Smooth muscle cell (in vitro differentiated cells): ENCODE results near the gene TMEM87B. TPM values are rescaled to one million over a fixed set of nuclear protein-coding genes. Genes with fewer than 3 reads are reported as not detected.

ENCODE experiments used
- DNase-seq: peaks from one replicate; lab custom pipeline; 2025; ENCODE audit not compliant: unreplicated experiment; lab: John Stamatoyannopoulos, UW
- H2AFZ ChIP-seq: fragments of 200-600 bp; sonication (generic); 2 replicates; pipeline ENCODE4 v1.6.0; 2016; ENCODE audit warnings: antibody characterized with exemption, low read depth, mild to moderate bottlenecking
- H3F3A ChIP-seq: fragments of 200-600 bp; sonication (generic); 2 replicates; pipeline ENCODE4 v1.6.0; 2017; ENCODE audit warnings: antibody characterized with exemption, low read depth
- H3K27ac ChIP-seq: fragments of 200-600 bp; sonication (generic); 2 replicates; pipeline ENCODE4 v1.5.1; 2016; ENCODE audit warnings: low read depth, mild to moderate bottlenecking
- H3K27me3 ChIP-seq: fragments of 200-600 bp; sonication (generic); 2 replicates; pipeline ENCODE4 v1.6.1; 2016; ENCODE audit warnings: low read depth, mild to moderate bottlenecking
- H3K36me3 ChIP-seq: fragments of 200-600 bp; sonication (generic); 2 replicates; pipeline ENCODE4 v1.5.1; 2016; ENCODE audit warnings: low read depth
- H3K4me1 ChIP-seq: fragments of 200-600 bp; sonication (generic); 2 replicates; pipeline ENCODE4 v1.5.1; 2016; ENCODE audit warnings: low read depth
- H3K4me2 ChIP-seq: fragments of 200-600 bp; sonication (generic); 2 replicates; pipeline ENCODE4 v1.6.0; 2016; ENCODE audit warnings: mild to moderate bottlenecking
- H3K4me3 ChIP-seq: fragments of 200-600 bp; sonication (generic); 2 replicates; pipeline ENCODE4 v1.5.1; 2016; ENCODE audit warnings: mild to moderate bottlenecking
- H3K79me2 ChIP-seq: fragments of 200-600 bp; sonication (generic); 2 replicates; pipeline ENCODE4 v1.6.0; 2016; ENCODE audit warnings: low read depth, mild to moderate bottlenecking
- H3K9ac ChIP-seq: fragments of 200-600 bp; sonication (generic); 2 replicates; pipeline ENCODE4 v1.6.0; 2016; ENCODE audit warnings: low read depth
- H3K9me3 ChIP-seq: fragments of 200-600 bp; sonication (generic); replicated peaks from 2 replicates; pipeline ENCODE4 v1.5.1; 2016; ENCODE audit warnings: low read depth
- H4K20me1 ChIP-seq: fragments of 200-600 bp; sonication (generic); 2 replicates; pipeline ENCODE4 v1.6.0; 2016; ENCODE audit warnings: low read depth
- WGBS: methylation state at CpG from one replicate; pipeline ENCODE4 v1.1.7; 2016; ENCODE audit warnings: low lambda C conversion rate; 5-methylcytosine and 5-hydroxymethylcytosine counted together
- polyA plus RNA-seq: library from polyadenylated mRNA; unstranded; fragments of >200 nt; fragmentation: Nextera tagmentation; extraction: Ambion mirVana; gene quantifications from 2 replicates; pipeline ENCODE4 v1.2.1, GENCODE V29; 2016
- total RNA-seq: library from RNA; depleted of rRNA; stranded (reverse); fragments of >200 nt; gene quantifications from 2 replicates; pipeline ENCODE4 v1.2.3, GENCODE V29; 2014
- TF ChIP-seq, protein P1 (sequence below): fragments of 200-600 bp; sonication (generic); IDR thresholded peaks from 2 replicates; pipeline ENCODE4 v1.5.1; 2017; ENCODE audit warnings: borderline replicate concordance, mild to moderate bottlenecking, antibody characterized with exemption; ENCODE audit not compliant: insufficient read depth, poor library complexity, severe bottlenecking

Gene TMEM87B
- total and polyA plus RNA-seq, 2 experiments from 2014 or later, result 27.2 to 109 TPM

DNA sequence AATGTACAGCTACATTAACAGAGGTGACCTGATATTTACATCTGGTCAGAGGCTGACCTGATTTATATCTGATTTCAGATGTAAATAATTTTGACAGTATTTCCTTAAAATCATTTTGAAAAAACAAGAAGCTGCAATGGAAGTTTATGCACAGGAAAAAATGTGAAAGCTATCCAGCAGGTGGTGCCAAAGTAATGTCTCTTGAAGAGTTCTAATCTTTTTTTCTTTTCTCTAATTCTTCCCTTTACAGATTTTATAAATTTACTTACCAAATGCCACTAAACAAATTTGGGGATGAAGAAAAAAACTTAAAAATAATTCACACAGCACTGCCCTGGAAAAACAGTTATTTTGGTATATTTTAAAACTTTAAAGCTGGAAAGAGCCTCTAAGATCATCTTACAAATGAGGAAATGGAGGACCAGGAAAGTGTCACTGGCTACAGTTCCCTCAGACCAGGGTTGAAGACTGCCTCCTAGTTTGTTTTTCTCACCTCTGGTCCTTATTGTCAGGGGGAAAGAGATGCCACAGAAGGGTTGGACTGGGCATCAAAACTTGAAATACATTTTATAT, 66.7 kb downstream of the TMEM87B start:
- Histone ChIP-seq H3F3A (peaks cover 8% of the 10 kb centered on the region), H4K20me1 (peaks cover 16% of the 10 kb centered on the region), H2AFZ (no peak overlapping the region), H3K27me3 (no peaks in the 10 kb centered on the region), H3K4me1 (no peaks in the 10 kb centered on the region), H3K79me2 (no peaks in the 10 kb centered on the region), H3K4me3 (no peak overlapping the region), H3K9ac (no peak overlapping the region), H3K4me2 (no peak overlapping the region), H3K9me3 (no peaks in the 10 kb centered on the region), H3K27ac (no peak overlapping the region), H3K36me3 (peaks cover 29% of the 10 kb centered on the region)
- no peak for DNase-seq
- TF ChIP-seq, protein P1, sequence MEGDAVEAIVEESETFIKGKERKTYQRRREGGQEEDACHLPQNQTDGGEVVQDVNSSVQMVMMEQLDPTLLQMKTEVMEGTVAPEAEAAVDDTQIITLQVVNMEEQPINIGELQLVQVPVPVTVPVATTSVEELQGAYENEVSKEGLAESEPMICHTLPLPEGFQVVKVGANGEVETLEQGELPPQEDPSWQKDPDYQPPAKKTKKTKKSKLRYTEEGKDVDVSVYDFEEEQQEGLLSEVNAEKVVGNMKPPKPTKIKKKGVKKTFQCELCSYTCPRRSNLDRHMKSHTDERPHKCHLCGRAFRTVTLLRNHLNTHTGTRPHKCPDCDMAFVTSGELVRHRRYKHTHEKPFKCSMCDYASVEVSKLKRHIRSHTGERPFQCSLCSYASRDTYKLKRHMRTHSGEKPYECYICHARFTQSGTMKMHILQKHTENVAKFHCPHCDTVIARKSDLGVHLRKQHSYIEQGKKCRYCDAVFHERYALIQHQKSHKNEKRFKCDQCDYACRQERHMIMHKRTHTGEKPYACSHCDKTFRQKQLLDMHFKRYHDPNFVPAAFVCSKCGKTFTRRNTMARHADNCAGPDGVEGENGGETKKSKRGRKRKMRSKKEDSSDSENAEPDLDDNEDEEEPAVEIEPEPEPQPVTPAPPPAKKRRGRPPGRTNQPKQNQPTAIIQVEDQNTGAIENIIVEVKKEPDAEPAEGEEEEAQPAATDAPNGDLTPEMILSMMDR, result peak; percentile 49

DNA sequence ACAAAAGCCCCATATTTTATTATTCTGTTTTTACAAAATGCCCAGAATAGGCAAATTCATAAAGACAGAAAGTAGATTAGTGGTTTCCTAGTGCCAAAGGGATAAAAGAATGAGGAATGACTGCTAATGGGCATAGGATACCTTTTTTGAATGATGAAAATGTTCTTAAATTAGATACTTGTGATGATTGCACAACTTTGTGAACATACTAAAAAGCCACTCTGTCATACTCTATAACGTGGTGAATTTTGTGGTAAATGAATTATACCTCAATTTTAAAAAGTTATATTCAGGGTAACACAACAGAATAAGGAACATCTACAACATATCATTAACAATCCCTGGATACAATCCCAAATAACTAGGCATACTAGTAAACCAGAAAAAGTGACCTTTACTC, 74.0 kb downstream of the TMEM87B start:
- Histone ChIP-seq H3K4me1 (no peaks in the 10 kb centered on the region), H3K4me2 (no peak overlapping the region), H3K9me3 (no peaks in the 10 kb centered on the region), H3K36me3 (no peaks in the 10 kb centered on the region), H4K20me1 (no peaks in the 10 kb centered on the region), H3K27me3 (no peaks in the 10 kb centered on the region), H3K9ac (no peak overlapping the region), H3K27ac (no peak overlapping the region), H3K79me2 (no peaks in the 10 kb centered on the region), H3K4me3 (no peak overlapping the region), H2AFZ (no peak overlapping the region), H3F3A (peaks cover 5% of the 10 kb centered on the region)
- no peak for DNase-seq
- 90% methylated on average over 1 of the region's 1 CpG for WGBS
- TF ChIP-seq, protein P1, result no peak

DNA sequence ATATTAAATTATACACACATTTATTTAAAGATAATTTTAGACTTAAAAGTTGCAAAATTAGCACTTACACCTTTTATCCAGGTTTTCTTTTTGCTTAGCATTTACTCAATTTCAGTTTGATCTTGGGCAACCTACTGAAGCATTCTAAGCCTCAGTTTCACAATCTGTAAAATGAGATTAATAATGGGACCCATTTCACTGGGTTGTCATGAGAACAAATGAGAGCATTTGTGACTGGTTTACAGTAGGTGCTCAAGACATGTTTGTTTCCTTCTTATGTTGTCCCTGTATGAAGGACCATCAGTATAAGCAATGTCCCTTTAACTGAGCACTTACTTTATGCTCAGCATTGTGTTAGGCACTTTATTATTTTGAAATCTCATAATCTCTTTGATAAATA, 78.3 kb downstream of the TMEM87B start:
- no peak for DNase-seq
- Histone ChIP-seq H4K20me1 (no peaks in the 10 kb centered on the region), H3K9me3 (no peaks in the 10 kb centered on the region), H3K9ac (no peak overlapping the region), H3K36me3 (no peaks in the 10 kb centered on the region), H3K4me3 (no peak overlapping the region), H3K27me3 (peaks cover 12% of the 10 kb centered on the region), H2AFZ (no peak overlapping the region), H3K4me1 (no peaks in the 10 kb centered on the region), H3K4me2 (no peak overlapping the region), H3K27ac (no peak overlapping the region), H3F3A (no peaks in the 10 kb centered on the region), H3K79me2 (no peaks in the 10 kb centered on the region)
- TF ChIP-seq, protein P1, result no peak

DNA sequence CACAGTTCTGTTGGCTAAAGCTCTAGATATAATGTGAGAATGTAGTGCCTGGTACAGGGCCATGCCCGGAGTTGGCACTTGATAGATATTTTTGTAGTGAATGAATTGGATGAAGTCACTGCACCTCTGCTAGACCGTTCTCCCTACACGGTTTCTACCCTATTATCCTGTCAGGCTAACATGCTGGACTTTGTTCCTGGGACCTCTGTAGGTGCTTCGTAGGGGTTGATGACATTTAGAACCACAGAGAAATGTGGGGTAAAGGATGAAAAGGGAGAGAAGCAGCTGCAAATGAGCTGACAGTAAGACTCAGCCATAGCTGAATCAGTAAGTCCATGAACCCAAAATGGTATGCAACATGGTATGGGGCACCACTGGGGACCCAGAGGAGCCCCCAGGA, 79.1 kb downstream of the TMEM87B start:
- Histone ChIP-seq H3K9me3 (no peaks in the 10 kb centered on the region), H4K20me1 (no peaks in the 10 kb centered on the region), H3K27ac (no peak overlapping the region), H3F3A (no peaks in the 10 kb centered on the region), H3K4me2 (no peak overlapping the region), H3K79me2 (no peaks in the 10 kb centered on the region), H3K36me3 (no peaks in the 10 kb centered on the region), H2AFZ (no peak overlapping the region), H3K9ac (no peak overlapping the region), H3K27me3 (peaks cover 12% of the 10 kb centered on the region), H3K4me3 (no peak overlapping the region), H3K4me1 (no peaks in the 10 kb centered on the region)
- 92% methylated on average over 4 of the region's 4 CpGs for WGBS
- TF ChIP-seq, protein P1, result no peak
- no peak for DNase-seq
